K562 (cell line): ENCODE data around the gene RPLP2. TPM values are rescaled to one million over a fixed set of nuclear protein-coding genes. Genes with fewer than 3 reads are reported as not detected.

Experiments
- CHD1 ChIP-seq: fragments of 200-600 bp; sonication (generic); IDR thresholded peaks from one replicate; pipeline ENCODE4 v1.6.1; 2012; ENCODE audit warnings: mild to moderate bottlenecking, moderate library complexity, low read length, inconsistent platforms
- PHB2 ChIP-seq: fragments of 450-650 bp; IDR thresholded peaks from 2 replicates; pipeline ENCODE4 v1.6.1; 2017; ENCODE audit warnings: low read depth
- PRDM10 ChIP-seq: fragments of 450-650 bp; IDR thresholded peaks from 2 replicates; pipeline ENCODE4 v1.6.1; 2018; ENCODE audit not compliant: partially characterized antibody
- ZBTB12 ChIP-seq: fragments of 250-450 bp; sonication (Bioruptor Pico); IDR thresholded peaks from 2 replicates; pipeline ENCODE4 v1.4.0; 2020
- ZNF224 ChIP-seq: sonication (generic); formaldehyde crosslinking; IDR thresholded peaks from 2 replicates; pipeline ENCODE4 v1.8.0; 2022; ENCODE audit warnings: mild to moderate bottlenecking, missing genetic modification reagents
- polyA plus RNA-seq, 8 experiments: library from polyadenylated mRNA; depleted of rRNA in 4 of 8; stranded (reverse) in 5 of 8; unstranded in 3 of 8; fragments of >200 nt; fragmentation: Nextera tagmentation in 2 of 8; fragmentation: Illumina TruSeq in 1 of 8; extraction: Ambion mirVana in 2 of 8; extraction: Trizol in 1 of 8; gene quantifications; 2 replicates each; pipeline versions ENCODE4 v1.2.1 to v1.2.3, GENCODE V29; 2011 to 2014; ENCODE audit warnings: inconsistent platforms in 1 of 8, missing spikeins in 1 of 8
- total RNA-seq, 7 experiments: library from RNA; depleted of rRNA in 6 of 7; stranded (reverse); fragments of >200 nt in 6 of 7; fragmentation: Illumina TruSeq in 2 of 7; extraction: Trizol in 2 of 7; gene quantifications; 2 replicates each; pipeline versions ENCODE4 v1.2.1 to v1.2.3, GENCODE V29; 2011 to 2021; ENCODE audit warnings: low replicate concordance in 1 of 7
- TF ChIP-seq, protein P1 (sequence below): sonication (generic); formaldehyde crosslinking; IDR thresholded peaks from 2 replicates; pipeline ENCODE4 v1.8.0; 2022; ENCODE audit warnings: missing genetic modification reagents, mild to moderate bottlenecking, borderline replicate concordance
- TF ChIP-seq, protein P2 (sequence below): sonication (generic); formaldehyde crosslinking; IDR thresholded peaks from 2 replicates; pipeline ENCODE4 v1.8.1; 2023; ENCODE audit warnings: mild to moderate bottlenecking, missing genetic modification reagents, moderate library complexity
- TF ChIP-seq, protein P3 (sequence below): conservative IDR thresholded peaks from 2 replicates; pipeline ENCODE4 v1.6.1; 2011; ENCODE audit warnings: low read depth, mild to moderate bottlenecking, low read length; ENCODE audit not compliant: control insufficient read depth

The RPLP2 gene
- total and polyA plus RNA-seq, 9 of the 15 experiments (the other 6 are each of a cell fraction or from before 2014, with no cell fraction given) = 528 to 3,807 (median 1,633) TPM

DNA sequence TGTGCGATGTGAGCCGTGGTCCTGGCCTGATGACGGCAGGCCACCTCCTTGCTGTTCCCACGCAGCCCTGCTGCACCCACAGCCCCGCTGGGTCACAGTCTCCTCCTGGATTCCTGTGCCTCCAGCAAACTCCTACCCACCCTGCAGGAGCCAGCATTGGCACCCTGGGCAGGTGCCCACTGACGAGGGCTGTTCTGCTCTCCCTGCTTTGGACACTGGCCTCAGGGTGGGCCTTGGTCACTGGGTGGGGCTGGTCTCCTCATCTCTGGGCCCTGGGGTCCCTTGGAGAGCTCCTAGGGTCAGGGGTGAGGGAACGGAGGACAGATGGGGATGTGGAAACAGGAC, 45.5 kb downstream of the RPLP2 start (continued):
- TF ChIP-seq, protein P1, sequence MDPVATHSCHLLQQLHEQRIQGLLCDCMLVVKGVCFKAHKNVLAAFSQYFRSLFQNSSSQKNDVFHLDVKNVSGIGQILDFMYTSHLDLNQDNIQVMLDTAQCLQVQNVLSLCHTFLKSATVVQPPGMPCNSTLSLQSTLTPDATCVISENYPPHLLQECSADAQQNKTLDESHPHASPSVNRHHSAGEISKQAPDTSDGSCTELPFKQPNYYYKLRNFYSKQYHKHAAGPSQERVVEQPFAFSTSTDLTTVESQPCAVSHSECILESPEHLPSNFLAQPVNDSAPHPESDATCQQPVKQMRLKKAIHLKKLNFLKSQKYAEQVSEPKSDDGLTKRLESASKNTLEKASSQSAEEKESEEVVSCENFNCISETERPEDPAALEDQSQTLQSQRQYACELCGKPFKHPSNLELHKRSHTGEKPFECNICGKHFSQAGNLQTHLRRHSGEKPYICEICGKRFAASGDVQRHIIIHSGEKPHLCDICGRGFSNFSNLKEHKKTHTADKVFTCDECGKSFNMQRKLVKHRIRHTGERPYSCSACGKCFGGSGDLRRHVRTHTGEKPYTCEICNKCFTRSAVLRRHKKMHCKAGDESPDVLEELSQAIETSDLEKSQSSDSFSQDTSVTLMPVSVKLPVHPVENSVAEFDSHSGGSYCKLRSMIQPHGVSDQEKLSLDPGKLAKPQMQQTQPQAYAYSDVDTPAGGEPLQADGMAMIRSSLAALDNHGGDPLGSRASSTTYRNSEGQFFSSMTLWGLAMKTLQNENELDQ (CRISPR knock-in tag) = no peak
- TF ChIP-seq PHB2 = no peak
- TF ChIP-seq, protein P2, sequence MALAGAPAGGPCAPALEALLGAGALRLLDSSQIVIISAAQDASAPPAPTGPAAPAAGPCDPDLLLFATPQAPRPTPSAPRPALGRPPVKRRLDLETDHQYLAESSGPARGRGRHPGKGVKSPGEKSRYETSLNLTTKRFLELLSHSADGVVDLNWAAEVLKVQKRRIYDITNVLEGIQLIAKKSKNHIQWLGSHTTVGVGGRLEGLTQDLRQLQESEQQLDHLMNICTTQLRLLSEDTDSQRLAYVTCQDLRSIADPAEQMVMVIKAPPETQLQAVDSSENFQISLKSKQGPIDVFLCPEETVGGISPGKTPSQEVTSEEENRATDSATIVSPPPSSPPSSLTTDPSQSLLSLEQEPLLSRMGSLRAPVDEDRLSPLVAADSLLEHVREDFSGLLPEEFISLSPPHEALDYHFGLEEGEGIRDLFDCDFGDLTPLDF (CRISPR knock-in tag) = no peak
- no peak for TF ChIP-seq ZBTB12 (CRISPR knock-in tag)
- no peak for TF ChIP-seq PRDM10
- no peak for TF ChIP-seq CHD1
- TF ChIP-seq, protein P3, sequence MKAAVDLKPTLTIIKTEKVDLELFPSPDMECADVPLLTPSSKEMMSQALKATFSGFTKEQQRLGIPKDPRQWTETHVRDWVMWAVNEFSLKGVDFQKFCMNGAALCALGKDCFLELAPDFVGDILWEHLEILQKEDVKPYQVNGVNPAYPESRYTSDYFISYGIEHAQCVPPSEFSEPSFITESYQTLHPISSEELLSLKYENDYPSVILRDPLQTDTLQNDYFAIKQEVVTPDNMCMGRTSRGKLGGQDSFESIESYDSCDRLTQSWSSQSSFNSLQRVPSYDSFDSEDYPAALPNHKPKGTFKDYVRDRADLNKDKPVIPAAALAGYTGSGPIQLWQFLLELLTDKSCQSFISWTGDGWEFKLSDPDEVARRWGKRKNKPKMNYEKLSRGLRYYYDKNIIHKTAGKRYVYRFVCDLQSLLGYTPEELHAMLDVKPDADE = no peak
- no peak for TF ChIP-seq ZNF224 (CRISPR knock-in tag)
